T-helper 1 cell (primary cell): Measurements from ENCODE around the gene DMAC2L.
"Not testable (repeated sequence)": the region's sequence is repeated elsewhere in the genome, so short reads cannot be mapped to it uniquely, and the experiment has no call there.

ENCODE experiments used
- DNase-seq, 5 donors: peaks; one replicate each; pipeline ENCODE4 v3.0.0-alpha.2; 2012 to 2020
- total RNA-seq, 4 donors: gene quantifications; one replicate each; lab custom pipeline; 2026; lab: John Stamatoyannopoulos, UW

DMAC2L gene, protein sequence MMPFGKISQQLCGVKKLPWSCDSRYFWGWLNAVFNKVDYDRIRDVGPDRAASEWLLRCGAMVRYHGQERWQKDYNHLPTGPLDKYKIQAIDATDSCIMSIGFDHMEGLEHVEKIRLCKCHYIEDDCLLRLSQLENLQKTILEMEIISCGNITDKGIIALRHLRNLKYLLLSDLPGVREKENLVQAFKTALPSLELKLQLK
- 7.9 to 17.6 (median 11.9) reads per million in 4 donors for total RNA-seq

DNA sequence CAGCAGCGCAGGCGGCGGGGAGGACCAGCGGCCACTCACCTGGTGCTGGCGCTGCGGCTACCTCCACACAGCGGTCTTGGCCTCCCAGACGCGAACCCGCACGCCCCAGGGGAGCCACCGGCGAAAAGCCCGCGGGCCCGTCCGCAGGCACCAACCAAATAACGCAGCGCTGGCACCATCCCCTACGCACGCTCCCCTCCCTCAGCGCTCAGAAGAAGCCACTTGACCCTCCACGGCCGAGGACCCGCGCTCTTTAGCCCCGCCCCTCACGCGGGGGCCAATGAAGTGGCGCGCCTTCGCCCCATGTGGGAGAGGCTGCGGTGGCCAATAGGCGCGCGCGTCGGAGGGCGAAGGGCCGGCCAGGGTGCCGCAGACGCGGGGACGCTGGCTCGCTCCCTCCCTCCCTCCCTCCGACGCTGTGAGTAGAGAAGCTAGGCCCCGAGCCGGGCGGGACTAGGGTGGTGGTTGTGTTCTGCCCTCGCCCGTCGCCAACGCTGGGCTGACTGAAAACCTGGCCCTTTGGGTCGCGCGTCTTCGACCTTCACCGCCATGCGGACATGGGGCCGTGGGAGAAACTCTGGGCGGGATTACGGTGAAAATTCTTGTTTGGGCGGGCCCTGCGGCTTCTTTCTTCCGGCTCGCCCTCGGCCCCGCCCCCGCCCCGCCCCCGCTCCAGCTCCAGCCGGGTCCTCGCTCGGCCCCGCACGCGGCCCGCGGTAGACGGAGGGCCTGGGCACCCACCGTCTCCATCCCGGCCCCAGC, at the start of gene DMAC2L, which contains the start of gene L2HGDH:
Gene DMAC2L, plus strand, starts transcription at position 353 of the 762 bp plus-strand sequence. CDS start 9,164 bp downstream, outside the sequence.
Gene L2HGDH, minus strand, starts transcription at position 258 of the 762 bp plus-strand sequence. Its CDS starts 79 bp downstream, at position 179.
- peak; percentile 78 to 96 (median 83) for DNase-seq

- DNase-seq = no peak
These were observed 49.3 kb upstream of the DMAC2L start for GRCh38 chr14:50262865-50263264.

GRCh38 chr14:50263321-50263720, 48.8 kb upstream of the DMAC2L start:
- no peak for DNase-seq

- no peak for DNase-seq
These were observed 47.1 kb upstream of the DMAC2L start for GRCh38 chr14:50265029-50265428.

DNA sequence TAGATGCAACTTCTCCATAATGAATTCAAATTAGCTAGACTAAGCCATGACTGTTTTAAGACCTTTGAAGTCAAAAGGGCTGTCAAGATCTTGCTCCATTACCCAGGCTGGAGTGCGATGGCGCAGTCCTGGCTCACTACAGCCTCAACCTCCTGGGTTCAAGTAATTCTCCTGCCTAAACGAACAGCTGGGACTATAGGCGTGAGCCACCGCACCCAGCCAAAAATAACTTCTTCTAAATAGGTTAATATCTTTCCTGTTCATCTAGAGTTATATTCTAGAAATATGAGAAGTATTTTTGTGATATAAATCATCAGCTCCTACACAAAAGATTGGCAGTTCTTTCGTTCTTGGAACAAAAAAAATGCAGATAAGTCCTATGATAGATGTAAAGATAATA, 41.2 kb upstream of the DMAC2L start:
- DNase-seq = no peak

GRCh38 chr14:50272498-50272897, 39.6 kb upstream of the DMAC2L start:
- no peak for DNase-seq

DNA sequence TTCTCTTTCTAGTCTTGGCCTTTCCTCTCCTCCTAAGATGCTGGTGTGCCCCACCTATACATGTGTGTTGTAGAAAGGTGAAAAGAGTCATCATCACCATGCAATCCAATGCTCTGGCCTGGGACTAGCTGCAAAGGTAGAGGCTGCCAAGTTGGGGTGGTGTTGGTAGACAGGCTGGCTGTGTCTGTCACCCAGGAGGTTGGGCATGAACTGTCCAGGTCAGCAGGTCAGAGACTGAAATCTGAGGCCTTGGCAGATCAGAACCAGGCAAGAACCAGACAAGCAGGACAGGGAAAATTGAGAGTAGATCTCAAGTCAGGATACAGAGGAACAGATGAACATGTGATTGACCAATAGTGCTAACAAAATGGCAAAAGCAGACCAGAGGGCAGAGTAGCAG, 26.3 kb upstream of the DMAC2L start:
- no peak for DNase-seq

DNA sequence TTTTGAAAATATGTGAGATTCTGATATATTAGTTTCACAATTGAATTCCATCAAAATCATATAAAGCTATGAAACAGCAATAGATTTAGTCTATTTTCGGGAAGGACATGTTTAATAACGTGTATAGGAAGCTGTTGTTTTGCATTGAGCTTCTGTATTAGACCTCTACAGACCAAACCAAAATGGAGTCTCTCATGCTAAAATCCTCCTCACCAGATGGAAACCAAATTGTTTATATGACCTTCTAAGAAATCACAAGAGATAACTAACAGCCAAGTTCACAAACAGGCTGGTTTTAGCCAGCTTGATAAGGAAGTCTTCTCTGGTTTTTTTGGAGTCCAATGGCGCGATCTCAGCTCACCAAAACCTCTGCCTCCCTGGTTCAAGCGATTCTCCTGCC, 24.0 kb upstream of the DMAC2L start:
- DNase-seq = no peak

DNA sequence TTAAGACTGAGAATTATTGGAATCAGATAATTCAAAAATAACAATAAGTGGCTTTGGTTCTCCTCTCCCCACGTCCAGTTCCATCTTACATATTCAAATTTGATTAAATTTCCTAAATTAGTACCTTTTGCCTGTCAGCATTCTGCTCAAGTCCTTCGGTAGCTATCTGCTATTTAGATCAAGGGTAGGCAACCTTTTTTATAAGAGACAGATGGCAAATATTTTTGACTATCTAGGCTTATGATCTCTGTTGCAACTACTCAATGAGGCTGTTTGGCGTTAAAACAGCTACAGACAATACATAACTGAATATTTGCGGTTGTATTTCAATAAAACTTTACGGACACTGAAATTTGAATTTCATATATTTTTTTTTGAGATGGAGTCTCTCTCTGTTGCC, 21.8 kb upstream of the DMAC2L start:
- DNase-seq = no peak

- DNase-seq = no peak
These were observed 12.5 kb upstream of the DMAC2L start for GRCh38 chr14:50299585-50299984.

DNA sequence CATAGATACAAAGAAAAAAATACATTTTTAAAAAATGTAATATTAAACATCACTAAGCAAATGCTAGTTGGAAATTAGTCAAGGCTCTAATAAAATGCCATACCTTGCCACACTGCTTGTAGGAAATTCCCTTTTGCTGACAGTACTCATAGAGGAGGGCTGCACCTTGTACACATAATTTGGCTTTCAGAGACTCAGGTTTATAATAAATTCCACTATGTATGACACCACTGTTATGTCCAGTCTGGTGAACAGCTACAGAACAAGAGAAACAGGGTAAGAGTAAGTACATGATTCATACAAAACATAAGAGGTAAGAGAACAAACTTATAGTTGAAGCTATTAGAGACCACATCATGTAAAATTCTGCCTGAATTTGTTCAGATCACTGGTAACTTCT, 10.2 kb upstream of the DMAC2L start:
- DNase-seq = no peak

DNA sequence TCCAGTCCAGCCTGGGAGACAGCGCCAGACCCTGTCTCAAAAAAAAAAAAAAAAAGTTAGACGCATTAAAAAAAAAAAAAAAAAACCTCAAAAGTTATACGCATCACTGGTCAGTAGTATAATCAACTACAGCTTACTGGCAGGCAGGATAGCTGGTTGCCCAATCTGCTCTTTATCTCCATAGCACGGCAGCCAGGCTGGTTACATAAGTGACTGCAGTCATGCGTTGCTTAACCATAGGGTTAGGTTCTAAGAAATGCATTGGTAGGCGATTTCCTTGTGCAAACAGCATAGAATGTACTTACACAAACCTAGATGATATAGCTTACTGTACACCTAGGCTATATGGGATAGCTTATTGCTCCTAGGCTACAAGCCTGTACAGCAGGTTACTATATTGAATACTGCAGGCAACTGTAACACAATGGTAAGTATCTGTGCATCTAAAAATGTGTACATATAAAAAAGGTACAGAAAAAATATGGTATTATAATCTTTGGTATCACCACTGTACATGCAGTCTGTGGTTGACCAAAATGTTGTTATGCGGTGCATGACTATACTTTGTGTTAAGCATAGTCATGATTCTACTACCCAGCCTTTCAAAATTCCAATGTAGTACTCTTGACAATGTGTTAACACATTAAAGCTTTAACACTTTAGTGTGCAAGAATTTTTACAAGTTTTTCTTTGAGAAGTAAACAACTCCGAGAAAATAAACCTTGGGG, 8.2 kb upstream of the DMAC2L start:
- DNase-seq = no peak

- no peak for DNase-seq
These were observed 3.7 kb upstream of the DMAC2L start for GRCh38 chr14:50308363-50308915.

- DNase-seq = no peak
These were observed 1.7 kb upstream of the DMAC2L start for GRCh38 chr14:50310445-50310844.

DNA sequence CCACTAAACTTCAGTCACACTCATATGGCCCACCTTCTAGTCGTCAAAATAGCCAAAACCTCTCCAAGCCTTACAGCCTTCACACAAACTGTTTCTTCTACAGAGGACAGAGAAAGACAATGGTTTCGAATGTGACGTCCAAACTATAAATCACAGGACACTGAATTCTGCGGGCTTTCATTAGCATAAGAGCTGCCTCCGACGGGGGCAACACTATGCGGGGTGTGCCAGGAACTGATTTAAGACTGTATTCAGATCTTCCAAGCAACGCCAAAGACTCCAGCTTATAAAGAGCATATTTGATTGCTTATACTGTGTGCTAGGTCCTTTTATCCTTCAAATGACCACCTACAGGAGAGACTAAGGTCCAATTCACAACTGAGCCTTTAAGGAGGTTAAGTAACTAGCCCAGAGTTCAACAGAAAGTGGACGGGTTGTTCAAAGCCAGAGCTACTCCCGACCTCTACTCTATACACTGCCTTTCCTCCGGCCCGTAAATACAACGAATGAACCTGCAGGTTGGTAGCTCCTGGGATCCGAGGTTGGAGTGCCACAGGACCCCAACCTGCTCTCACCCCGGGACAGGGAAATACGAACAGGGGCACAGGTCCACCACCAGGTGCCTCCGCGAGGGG, 670 bp upstream of the DMAC2L start:
- no peak for DNase-seq

DNA sequence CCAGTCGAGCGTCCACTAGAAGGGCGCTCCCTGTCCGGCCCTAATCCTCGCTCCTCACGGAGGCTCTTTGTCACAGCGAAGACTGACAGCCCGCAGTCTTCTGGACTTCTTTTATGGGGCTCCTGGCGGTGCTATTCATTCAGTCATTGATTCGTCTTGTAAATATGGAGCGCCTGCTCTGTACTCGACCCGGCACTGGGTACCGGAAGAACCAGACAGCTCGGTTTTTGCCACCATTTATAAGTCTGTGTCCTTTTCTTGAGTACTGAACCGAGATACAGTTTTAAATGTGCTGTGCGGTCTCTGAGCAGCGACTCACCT, 570 bp downstream of the DMAC2L start:
- peak in 2 of 5 donors; percentile 45 to 51 for DNase-seq

GRCh38 chr14:50314098-50314497, 2.0 kb downstream of the DMAC2L start:
- DNase-seq = not testable (repeated sequence)

DNA sequence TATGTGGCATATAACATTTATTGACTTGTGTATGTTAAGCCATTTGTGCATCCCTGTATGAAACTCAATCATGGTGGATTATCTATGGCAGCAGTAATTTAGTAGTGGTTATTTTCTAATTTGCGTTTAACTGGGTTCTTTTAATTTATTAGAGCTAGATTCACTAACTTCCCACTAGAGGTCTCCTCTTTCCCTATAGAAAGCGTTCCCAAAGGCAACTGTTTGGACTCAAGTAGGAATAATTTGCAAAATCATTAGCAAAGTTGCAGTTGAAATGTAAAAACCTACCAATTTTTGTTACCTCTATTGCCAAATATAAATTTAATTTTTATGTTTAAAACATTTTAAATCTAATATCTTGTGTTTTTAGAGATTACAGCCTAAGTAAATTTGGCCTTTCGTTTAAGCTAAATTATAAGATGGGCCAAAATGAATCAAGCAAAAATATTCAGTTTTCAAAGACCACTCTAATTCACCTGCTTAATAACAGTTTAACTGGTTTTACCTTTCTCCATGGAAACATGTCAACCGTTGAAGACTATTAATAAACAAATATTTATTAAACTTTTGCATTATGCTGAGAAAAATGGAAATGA, 6.0 kb downstream of the DMAC2L start:
- no peak for DNase-seq

GRCh38 chr14:50319293-50319692, 7.2 kb downstream of the DMAC2L start:
- DNase-seq = no peak

DNA sequence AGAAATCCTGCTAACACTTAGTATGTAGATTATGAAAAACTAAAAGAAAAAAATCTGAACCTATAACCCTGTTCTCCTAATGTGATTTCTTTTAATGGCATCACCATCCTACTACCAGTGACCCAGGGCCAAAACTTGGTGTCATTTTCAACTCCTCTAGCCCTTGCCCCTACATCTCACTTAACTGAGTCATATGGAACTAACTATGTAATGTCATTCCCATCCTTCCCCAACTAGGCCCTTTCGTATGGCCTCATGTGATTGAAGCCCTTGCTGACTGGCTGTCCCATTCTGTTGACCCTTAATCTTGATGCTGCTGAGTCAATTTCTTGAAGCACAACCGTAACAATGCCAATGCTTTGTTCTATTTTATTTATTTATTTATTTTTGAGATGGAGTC, 7.6 kb downstream of the DMAC2L start:
- no peak for DNase-seq

DNA sequence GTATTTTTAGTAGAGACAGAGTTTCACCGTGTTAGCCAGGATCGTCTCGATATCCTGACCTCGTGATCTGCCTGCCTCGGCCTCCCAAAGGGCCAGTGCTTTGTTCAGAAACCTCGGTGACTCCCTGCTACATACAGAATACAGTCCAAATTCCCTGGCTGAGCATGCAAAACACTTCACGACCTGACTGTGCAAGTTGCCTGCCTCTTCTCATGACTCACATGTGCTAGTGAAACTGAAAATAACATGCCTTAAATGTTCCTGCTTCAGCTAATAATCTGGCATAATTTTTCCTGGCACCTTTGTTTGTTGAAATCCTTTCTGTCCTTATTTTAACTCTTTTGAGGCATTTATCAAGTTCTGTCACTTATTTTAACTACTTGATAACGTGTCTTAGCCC, 8.2 kb downstream of the DMAC2L start:
- no peak for DNase-seq

DNA sequence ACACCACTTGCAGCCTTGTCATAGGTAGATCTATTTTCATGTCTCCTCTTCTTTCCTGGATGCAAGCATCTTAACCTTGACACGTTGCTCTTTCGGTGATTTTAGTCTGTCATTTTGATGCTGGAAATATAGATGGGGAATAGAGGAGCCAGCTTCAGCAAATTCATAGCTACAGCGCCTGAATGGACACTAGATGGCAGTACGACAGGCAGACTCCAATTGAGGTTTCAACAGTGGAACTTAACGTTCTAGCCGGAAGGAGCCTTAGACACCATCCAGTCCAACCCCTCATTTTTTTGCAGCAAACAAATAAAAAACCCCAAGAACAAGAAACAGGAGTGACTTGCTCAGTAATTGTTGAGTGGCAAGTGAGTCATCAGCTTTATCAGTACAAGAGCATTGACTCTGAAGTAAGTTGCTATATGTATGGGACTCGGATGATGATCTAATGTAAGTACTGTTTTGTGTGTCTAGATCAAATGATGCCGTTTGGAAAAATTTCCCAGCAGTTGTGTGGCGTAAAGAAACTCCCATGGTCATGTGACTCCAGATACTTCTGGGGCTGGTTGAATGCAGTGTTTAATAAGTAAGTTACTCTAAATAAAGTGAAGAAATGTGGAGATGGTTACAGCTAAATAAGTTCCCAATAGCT, 9.0 kb downstream of the DMAC2L start:
- peak; percentile 19 to 92 (median 54) for DNase-seq
